Chondrocyte (in vitro differentiated cells): ENCODE measurements around the gene PHRF1. TPM values are rescaled to one million over a fixed set of nuclear protein-coding genes. Genes with fewer than 3 reads are reported as not detected.
A peak's percentile ranks its signal among the peaks of the same experiment; 100 is the strongest.

Source experiments
- DNase-seq: peaks from one replicate; pipeline ENCODE4 v3.0.0; 2021; ENCODE audit warnings: mixed read lengths, low spot score
- H3K27ac Mint-ChIP-seq: one replicate; pipeline ENCODE4 v1.8.0; 2021; ENCODE audit warnings: mild to moderate bottlenecking, moderate library complexity, mixed read lengths; ENCODE audit not compliant: unreplicated experiment
- H3K27me3 Mint-ChIP-seq: 2 replicates; pipeline ENCODE4 v1.8.0; 2021; ENCODE audit warnings: low read depth, mixed read lengths
- H3K36me3 Mint-ChIP-seq: 2 replicates; pipeline ENCODE4 v1.8.0; 2021; ENCODE audit warnings: low read depth, mixed read lengths
- H3K4me1 Mint-ChIP-seq: 2 replicates; pipeline ENCODE4 v1.8.0; 2021; ENCODE audit warnings: low read depth, mild to moderate bottlenecking, mixed read lengths
- H3K4me3 Mint-ChIP-seq: one replicate; pipeline ENCODE4 v1.8.0; 2021; ENCODE audit warnings: mild to moderate bottlenecking, moderate library complexity, mixed read lengths; ENCODE audit not compliant: unreplicated experiment
- H3K9me3 Mint-ChIP-seq: 2 replicates; pipeline ENCODE4 v1.8.0; 2021; ENCODE audit warnings: low read depth, mixed read lengths
- CTCF ChIP-seq: fragments of 200-600 bp; sonication (generic); IDR thresholded peaks from 2 replicates; pipeline ENCODE4 v1.5.0; 2021; ENCODE audit warnings: antibody characterized with exemption, mild to moderate bottlenecking, moderate library complexity
- total RNA-seq: library from RNA; stranded (reverse); gene quantifications from 3 replicates; pipeline ENCODE4 v1.2.1, GENCODE V29; 2021

PHRF1 gene
- total RNA-seq, 1 donor from 2014 or later: 25.9 TPM

- Mint-ChIP-seq H3K9me3 (no peaks in the 10 kb centered on the region), H3K27ac (peak overlapping the region; percentile 22), H3K27me3 (no peaks in the 10 kb centered on the region), H3K4me3 (no peak overlapping the region), H3K36me3 (no peaks in the 10 kb centered on the region), H3K4me1 (peaks cover 23% of the 10 kb centered on the region)
- DNase-seq: peak; percentile 88
- no peak for TF ChIP-seq CTCF
Observed at GRCh38 chr11:565921-566509, 10.3 kb upstream of the PHRF1 start.

GRCh38 chr11:567011-567628 lies 9.2 kb upstream of the PHRF1 start:
- H3K27me3 Mint-ChIP-seq: no peaks in the 10 kb centered on the region
- no peak overlapping the region for H3K27ac Mint-ChIP-seq
- no peak for TF ChIP-seq CTCF
- H3K9me3 Mint-ChIP-seq: no peaks in the 10 kb centered on the region
- no peaks in the 10 kb centered on the region for H3K36me3 Mint-ChIP-seq
- no peak for DNase-seq
- peaks cover 15% of the 10 kb centered on the region for H3K4me1 Mint-ChIP-seq
- H3K4me3 Mint-ChIP-seq: peak overlapping the region; percentile 87

GRCh38 chr11:567629-568292 lies 8.5 kb upstream of the PHRF1 start:
- Mint-ChIP-seq H3K4me1 (peaks cover 15% of the 10 kb centered on the region), H3K9me3 (no peaks in the 10 kb centered on the region), H3K36me3 (no peaks in the 10 kb centered on the region), H3K4me3 (peak overlapping the region; percentile 87), H3K27me3 (no peaks in the 10 kb centered on the region), H3K27ac (peak overlapping the region; percentile 65)
- no peak for TF ChIP-seq CTCF
- peak; percentile 87 for DNase-seq

DNA sequence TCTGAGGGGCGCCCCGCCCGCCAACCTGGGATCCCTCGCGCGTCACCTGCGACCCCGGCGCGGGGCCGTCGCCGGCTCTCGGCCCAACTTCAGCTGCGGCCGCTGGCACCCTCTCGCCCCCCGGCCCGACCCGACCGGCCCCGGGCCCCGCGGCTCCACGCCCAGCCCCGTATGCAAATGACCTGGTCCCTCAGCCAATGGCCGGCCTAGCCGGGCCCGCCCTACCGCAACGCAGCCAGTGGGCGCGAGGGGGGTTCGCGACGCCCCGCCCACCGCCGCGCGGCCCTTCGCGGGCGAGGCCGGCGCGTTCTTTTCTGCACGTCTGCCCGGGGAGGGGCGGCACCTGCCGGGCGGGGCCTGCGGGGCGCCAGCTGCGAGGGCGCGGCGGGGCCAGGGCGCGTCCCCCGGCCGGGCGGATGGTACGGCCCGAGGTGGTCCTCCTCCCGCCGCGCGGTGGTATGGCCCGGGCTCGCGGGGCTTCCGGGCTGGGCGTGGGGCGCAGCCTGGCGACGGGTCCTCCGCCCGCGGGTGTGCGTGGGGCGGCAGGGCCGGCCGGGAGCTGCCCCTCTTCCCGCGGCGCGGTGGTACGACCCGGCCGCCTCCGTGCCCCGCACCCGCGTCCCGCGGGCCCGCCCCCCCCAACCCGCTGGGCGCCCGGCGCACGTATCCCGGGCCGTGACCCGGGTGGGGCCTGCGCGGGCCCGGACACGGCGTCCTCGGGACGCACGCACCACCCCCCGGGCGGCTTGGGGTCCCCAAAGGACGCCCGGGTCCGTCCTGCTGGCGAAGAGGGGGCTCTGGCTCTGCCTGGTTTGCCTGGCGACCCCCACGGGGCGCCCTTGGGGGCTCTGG lies 7.7 kb upstream of the PHRF1 start:
- Mint-ChIP-seq H3K36me3 (no peaks in the 10 kb centered on the region), H3K27me3 (no peaks in the 10 kb centered on the region), H3K4me1 (peaks cover 15% of the 10 kb centered on the region), H3K27ac (peak overlapping the region; percentile 61), H3K4me3 (peak overlapping the region; percentile 70), H3K9me3 (no peaks in the 10 kb centered on the region)
- TF ChIP-seq CTCF: no peak
- DNase-seq: no peak
